Activated T-cell treated with anti-CD3 and anti-CD28 coated beads for 48 hours (primary cell): Measurements from ENCODE around the gene SRRM3.
"Not testable (repeated sequence)": the region's sequence is repeated elsewhere in the genome, so short reads cannot be mapped to it uniquely, and the experiment has no call there.

Experiments
- DNase-seq: peaks from one replicate; pipeline ENCODE4 v3.0.0-alpha.2; 2020; ENCODE audit warnings: low read depth

Gene SRRM3

GRCh38 chr7:76315364-76315763, 113.7 kb downstream of the SRRM3 start:
- DNase-seq, result no peak

- no peak for DNase-seq
These were observed 115.5 kb downstream of the SRRM3 start for GRCh38 chr7:76316984-76317781.

- DNase-seq, result peak; percentile 94
These were observed 116.2 kb downstream of the SRRM3 start for GRCh38 chr7:76317782-76318487.

- DNase-seq, result peak; percentile 65
These were observed 117.0 kb downstream of the SRRM3 start for GRCh38 chr7:76318488-76319353.

GRCh38 chr7:76325092-76325491, 123.4 kb downstream of the SRRM3 start:
- no peak for DNase-seq

GRCh38 chr7:76325811-76326210, 124.1 kb downstream of the SRRM3 start:
- no peak for DNase-seq

GRCh38 chr7:76326646-76327233, 125.0 kb downstream of the SRRM3 start:
- no peak for DNase-seq

- DNase-seq, result no peak
These were observed 125.9 kb downstream of the SRRM3 start for GRCh38 chr7:76327610-76328009.

- no peak for DNase-seq
These were observed 126.7 kb downstream of the SRRM3 start for GRCh38 chr7:76328389-76328788.

- no peak for DNase-seq
These were observed 127.8 kb downstream of the SRRM3 start for GRCh38 chr7:76329479-76329878.

GRCh38 chr7:76330261-76330660, 128.6 kb downstream of the SRRM3 start:
- no peak for DNase-seq

GRCh38 chr7:76330673-76331072, 129.0 kb downstream of the SRRM3 start:
- no peak for DNase-seq

GRCh38 chr7:76332078-76332477, 130.4 kb downstream of the SRRM3 start:
- no peak for DNase-seq

GRCh38 chr7:76333511-76334101, 131.9 kb downstream of the SRRM3 start:
- no peak for DNase-seq

- DNase-seq, result no peak
These were observed 132.7 kb downstream of the SRRM3 start for GRCh38 chr7:76334320-76334967.

GRCh38 chr7:76335417-76335816, 133.7 kb downstream of the SRRM3 start:
- not testable (repeated sequence) for DNase-seq

- DNase-seq, result no peak
These were observed 134.4 kb downstream of the SRRM3 start for GRCh38 chr7:76336094-76336493.
